Astrocyte (in vitro differentiated cells and primary cell): Measurements from ENCODE around the gene COL24A1. TPM values are rescaled to one million over a fixed set of nuclear protein-coding genes. Genes with fewer than 3 reads are reported as not detected.
"Not testable (repeated sequence)": the region's sequence is repeated elsewhere in the genome, so short reads cannot be mapped to it uniquely, and the experiment has no call there.

Source experiments
- DNase-seq: peaks from one replicate; pipeline ENCODE4 v3.0.0-alpha.2; 2010; ENCODE audit warnings: low read depth
- FAIRE-seq: peaks from 2 replicates; lab custom pipeline; 2011; peaks lifted over from hg19 to GRCh38; lab: Jason Lieb, UNC
- H2AFZ ChIP-seq: 2 replicates; pipeline ENCODE4 v1.6.0; 2012; ENCODE audit warnings: low read depth, low read length, inconsistent platforms
- H3K27ac ChIP-seq: 2 replicates; pipeline ENCODE4 v1.5.1; 2011; ENCODE audit warnings: low read depth, low read length, inconsistent platforms
- H3K27me3 ChIP-seq: 2 replicates; pipeline ENCODE4 v1.6.0; 2011; ENCODE audit warnings: low read length, inconsistent platforms; ENCODE audit not compliant: insufficient read depth
- H3K36me3 ChIP-seq: 2 replicates; pipeline ENCODE4 v1.5.1; 2011; ENCODE audit warnings: low read length, inconsistent platforms; ENCODE audit not compliant: insufficient read depth
- H3K4me1 ChIP-seq: 2 replicates; pipeline ENCODE4 v1.5.1; 2011; ENCODE audit warnings: low read length, inconsistent platforms; ENCODE audit not compliant: insufficient read depth
- H3K4me2 ChIP-seq: 2 replicates; pipeline ENCODE4 v1.6.0; 2012; ENCODE audit warnings: low read length, inconsistent platforms
- H3K4me3 ChIP-seq: 2 replicates; pipeline ENCODE4 v1.5.1; 2011; ENCODE audit warnings: low read depth, mild to moderate bottlenecking, low read length, inconsistent platforms; ENCODE audit not compliant: insufficient read depth
- H3K79me2 ChIP-seq: 2 replicates; pipeline ENCODE4 v1.6.0; 2012; ENCODE audit warnings: mild to moderate bottlenecking, low read length, inconsistent platforms; ENCODE audit not compliant: insufficient read depth
- H3K9ac ChIP-seq: 2 replicates; pipeline ENCODE4 v1.6.0; 2012; ENCODE audit warnings: mild to moderate bottlenecking, low read length, inconsistent platforms
- H3K9me3 ChIP-seq: 2 replicates; pipeline ENCODE4 v1.5.1; 2012; ENCODE audit warnings: low read depth, mild to moderate bottlenecking, low read length, inconsistent platforms; ENCODE audit not compliant: insufficient read depth
- H4K20me1 ChIP-seq: 2 replicates; pipeline ENCODE4 v1.6.0; 2012; ENCODE audit warnings: low read length, inconsistent platforms; ENCODE audit not compliant: insufficient read depth
- H3K27ac Mint-ChIP-seq: one replicate; pipeline ENCODE4 v1.8.0; 2021; ENCODE audit warnings: mild to moderate bottlenecking, mixed read lengths; ENCODE audit not compliant: unreplicated experiment
- H3K27me3 Mint-ChIP-seq: one replicate; pipeline ENCODE4 v1.8.0; 2021; ENCODE audit warnings: low read depth, mixed read lengths; ENCODE audit not compliant: unreplicated experiment
- H3K36me3 Mint-ChIP-seq: one replicate; pipeline ENCODE4 v1.8.0; 2021; ENCODE audit warnings: low read depth, mixed read lengths; ENCODE audit not compliant: unreplicated experiment
- H3K4me1 Mint-ChIP-seq: one replicate; pipeline ENCODE4 v1.8.0; 2021; ENCODE audit warnings: low read depth, mixed read lengths; ENCODE audit not compliant: unreplicated experiment
- H3K4me3 Mint-ChIP-seq: one replicate; pipeline ENCODE4 v1.8.0; 2021; ENCODE audit warnings: mild to moderate bottlenecking, moderate library complexity, mixed read lengths; ENCODE audit not compliant: unreplicated experiment
- H3K9me3 Mint-ChIP-seq: one replicate; pipeline ENCODE4 v1.8.0; 2021; ENCODE audit warnings: mild to moderate bottlenecking, mixed read lengths; ENCODE audit not compliant: unreplicated experiment
- CTCF ChIP-seq: IDR thresholded peaks from 2 replicates; pipeline ENCODE4 v1.5.1; 2011; ENCODE audit warnings: low read depth, mild to moderate bottlenecking, inconsistent platforms, low read length, moderate library complexity; ENCODE audit not compliant: insufficient read depth
- EZH2 ChIP-seq: IDR thresholded peaks from 2 replicates; pipeline ENCODE4 v1.6.1; 2012; ENCODE audit warnings: mild to moderate bottlenecking, low read length, inconsistent platforms; ENCODE audit not compliant: insufficient read depth
- total RNA-seq: library from RNA; stranded (reverse); gene quantifications from 2 replicates; pipeline ENCODE4 v1.2.1, GENCODE V29; 2021

The COL24A1 gene
- total RNA-seq, 1 donor from 2014 or later: 5.6 TPM

GRCh38 chr1:85798419-85798818 is 358.2 kb downstream of the COL24A1 start:
- H3K9me3 Mint-ChIP-seq: no peaks in the 10 kb centered on the region
- Histone ChIP-seq H3K9me3 (no peaks in the 10 kb centered on the region), H3K36me3 (no peaks in the 10 kb centered on the region), H2AFZ (no peak overlapping the region), H3K4me1 (no peaks in the 10 kb centered on the region), H4K20me1 (no peaks in the 10 kb centered on the region), H3K4me2 (no peak overlapping the region), H3K9ac (no peak overlapping the region), H3K79me2 (no peaks in the 10 kb centered on the region), H3K27ac (no peak overlapping the region), H3K27me3 (no peaks in the 10 kb centered on the region), H3K4me3 (no peak overlapping the region)
- no peaks in the 10 kb centered on the region for H3K27me3 Mint-ChIP-seq
- FAIRE-seq (no peak), DNase-seq (no peak)
- no peak overlapping the region for H3K27ac Mint-ChIP-seq
- H3K36me3 Mint-ChIP-seq: no peaks in the 10 kb centered on the region
- no peak for TF ChIP-seq EZH2
- TF ChIP-seq CTCF: no peak
- H3K4me1 Mint-ChIP-seq: peaks cover 4% of the 10 kb centered on the region
- H3K4me3 Mint-ChIP-seq: no peak overlapping the region

- H3K4me3 Mint-ChIP-seq, H3K9me3 Mint-ChIP-seq: not testable (repeated sequence)
Observed at GRCh38 chr1:85777021-85777420, 379.6 kb downstream of the COL24A1 start.

GRCh38 chr1:85762804-85763203 is 393.8 kb downstream of the COL24A1 start:
- Mint-ChIP-seq H3K27ac (no peak overlapping the region), H3K4me1 (peaks cover 3% of the 10 kb centered on the region), H3K27me3 (peaks cover 3% of the 10 kb centered on the region), H3K36me3 (no peaks in the 10 kb centered on the region), H3K9me3 (no peaks in the 10 kb centered on the region), H3K4me3 (no peak overlapping the region)
- FAIRE-seq: no peak
- Histone ChIP-seq H3K9me3 (no peaks in the 10 kb centered on the region), H3K36me3 (no peaks in the 10 kb centered on the region), H3K9ac (no peak overlapping the region), H3K4me1 (no peaks in the 10 kb centered on the region), H3K27me3 (no peaks in the 10 kb centered on the region), H4K20me1 (no peaks in the 10 kb centered on the region), H3K4me2 (no peak overlapping the region), H3K79me2 (no peaks in the 10 kb centered on the region), H2AFZ (no peak overlapping the region), H3K27ac (no peak overlapping the region), H3K4me3 (no peak overlapping the region)
- TF ChIP-seq CTCF: no peak
- no peak for TF ChIP-seq EZH2
- peak; percentile 6 for DNase-seq

More at GRCh38 chr1:85777021-85777420, 379.6 kb downstream of the COL24A1 start:
- H3K27me3 Mint-ChIP-seq, H3K27ac Mint-ChIP-seq, H3K4me1 ChIP-seq, H3K27me3 ChIP-seq, FAIRE-seq, H3K36me3 Mint-ChIP-seq, H3K4me3 ChIP-seq, H3K4me1 Mint-ChIP-seq, H3K9ac ChIP-seq, H2AFZ ChIP-seq, H3K9me3 ChIP-seq, H3K27ac ChIP-seq, H3K79me2 ChIP-seq, H3K4me2 ChIP-seq, DNase-seq, H4K20me1 ChIP-seq, H3K36me3 ChIP-seq: not testable (repeated sequence)
